ENCODE results near the gene AUTS2.

AUTS2 gene

DNA sequence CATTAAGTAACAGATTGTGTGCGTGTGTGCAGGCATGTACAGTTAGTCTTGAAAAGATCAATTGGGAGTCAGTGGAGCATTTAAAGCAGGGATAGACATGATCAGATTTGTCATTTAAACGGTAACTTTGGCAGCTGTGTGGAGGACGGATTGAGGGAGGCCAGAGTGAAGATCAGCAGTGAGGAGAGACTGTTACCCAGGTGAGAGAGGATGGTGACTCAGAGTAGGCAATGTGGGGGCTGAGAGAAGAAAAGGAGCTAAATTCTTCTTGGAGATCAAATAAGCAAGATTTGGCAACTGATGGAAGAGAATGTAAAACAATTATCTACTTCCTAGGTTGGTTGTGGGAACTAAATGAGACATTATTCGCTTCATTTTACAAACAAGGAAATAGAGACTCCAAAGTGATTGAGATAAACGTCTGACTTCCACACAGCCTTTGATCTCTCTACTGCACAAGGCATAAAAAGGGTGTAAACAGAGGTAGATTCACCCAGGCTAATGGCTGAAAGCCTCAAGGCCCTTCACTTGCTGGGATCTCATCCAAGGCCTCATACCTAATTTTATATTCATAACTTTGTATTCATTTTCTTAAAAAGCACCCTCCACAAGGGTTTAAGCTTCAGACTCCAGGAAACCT, 868.6 kb downstream of the AUTS2 start:
- no peak overlapping the region for H3K4me3 ChIP-seq (ENCODE audit: low read depth, low read length)
- no peak for TF ChIP-seq CTCF (IDR thresholded peaks at IDR 0.05; ENCODE audit: insufficient read depth, low read depth, low read length, missing control alignments)
- no peak for DNase-seq (ENCODE audit: low read depth)

GRCh38 chr7:70470746-70471145, 872.5 kb downstream of the AUTS2 start:
- no peak overlapping the region for H3K4me3 ChIP-seq (ENCODE audit: low read depth, low read length)
- no peak for TF ChIP-seq CTCF (IDR thresholded peaks at IDR 0.05; ENCODE audit: insufficient read depth, low read depth, low read length, missing control alignments)
- no peak for DNase-seq (ENCODE audit: low read depth)

DNA sequence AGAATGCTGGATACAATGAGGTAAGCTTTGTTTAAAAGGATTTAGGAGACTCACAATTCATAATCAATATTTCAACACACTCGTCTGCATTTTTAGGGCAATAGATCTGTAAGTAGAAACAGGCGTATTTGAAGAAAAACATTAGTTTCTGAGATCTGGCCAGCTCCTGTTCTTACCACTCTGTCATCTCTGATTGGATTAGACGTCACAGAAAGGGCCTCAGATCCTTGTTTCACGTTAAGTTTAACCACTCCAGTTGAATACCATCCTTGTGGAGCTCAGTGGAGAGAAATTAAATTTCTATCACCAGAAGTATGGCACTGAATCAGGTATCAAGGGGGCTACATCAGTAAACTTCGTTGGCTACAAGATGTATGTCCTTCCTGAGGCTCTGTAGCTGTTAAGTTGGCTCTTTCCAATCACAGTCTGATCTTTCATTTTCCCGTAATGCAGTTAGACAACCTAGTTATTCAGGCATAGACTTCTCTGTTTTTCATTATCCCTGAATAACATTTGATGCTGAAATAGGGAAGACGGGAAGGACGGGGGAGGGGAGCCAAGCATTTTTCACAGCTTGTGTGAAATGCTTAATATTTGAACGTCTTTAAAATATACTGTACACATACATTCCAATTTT, 874.4 kb downstream of the AUTS2 start:
- no peak overlapping the region for H3K4me3 ChIP-seq (ENCODE audit: low read depth, low read length)
- no peak for TF ChIP-seq CTCF (IDR thresholded peaks at IDR 0.05; ENCODE audit: insufficient read depth, low read depth, low read length, missing control alignments)
- no peak for DNase-seq (ENCODE audit: low read depth)

GRCh38 chr7:70474639-70475234, 876.5 kb downstream of the AUTS2 start:
- DNase-seq (ENCODE audit: low read depth): no peak
- TF ChIP-seq CTCF (IDR thresholded peaks at IDR 0.05; ENCODE audit: insufficient read depth, low read depth, low read length, missing control alignments): no peak

GRCh38 chr7:70477036-70478010, 879.0 kb downstream of the AUTS2 start:
- TF ChIP-seq CTCF (IDR thresholded peaks at IDR 0.05; ENCODE audit: insufficient read depth, low read depth, low read length, missing control alignments): no peak
- DNase-seq (ENCODE audit: low read depth): no peak
- H3K4me3 ChIP-seq (ENCODE audit: low read depth, low read length): no peak overlapping the region

More at GRCh38 chr7:70474639-70475234, 876.5 kb downstream of the AUTS2 start:
- no peak overlapping the region for H3K4me3 ChIP-seq (ENCODE audit: low read depth, low read length)

GRCh38 chr7:70479153-70480021, 881.1 kb downstream of the AUTS2 start:
- no peak for DNase-seq (ENCODE audit: low read depth)
- TF ChIP-seq CTCF (IDR thresholded peaks at IDR 0.05; ENCODE audit: insufficient read depth, low read depth, low read length, missing control alignments): no peak
- no peak overlapping the region for H3K4me3 ChIP-seq (ENCODE audit: low read depth, low read length)
